Lower leg skin (tissue), 3 donors: ENCODE data around the gene TEKT3.

Source experiments
- POLR2A ChIP-seq, 2 donors: fragments of 450-650 bp; IDR thresholded peaks; one replicate each; pipeline ENCODE4 v1.6.1; 2016 to 2017; ENCODE audit warnings: antibody characterized with exemption in 2 of 2, mild to moderate bottlenecking in 1 of 2, moderate library complexity in 1 of 2
- TF ChIP-seq, protein P1 (sequence below), 3 donors: fragments of 450-650 bp; IDR thresholded peaks; one replicate each; pipeline ENCODE4 v1.5.1; 2016; ENCODE audit warnings: antibody characterized with exemption in 3 of 3, mild to moderate bottlenecking in 3 of 3, moderate library complexity in 2 of 3

DNA sequence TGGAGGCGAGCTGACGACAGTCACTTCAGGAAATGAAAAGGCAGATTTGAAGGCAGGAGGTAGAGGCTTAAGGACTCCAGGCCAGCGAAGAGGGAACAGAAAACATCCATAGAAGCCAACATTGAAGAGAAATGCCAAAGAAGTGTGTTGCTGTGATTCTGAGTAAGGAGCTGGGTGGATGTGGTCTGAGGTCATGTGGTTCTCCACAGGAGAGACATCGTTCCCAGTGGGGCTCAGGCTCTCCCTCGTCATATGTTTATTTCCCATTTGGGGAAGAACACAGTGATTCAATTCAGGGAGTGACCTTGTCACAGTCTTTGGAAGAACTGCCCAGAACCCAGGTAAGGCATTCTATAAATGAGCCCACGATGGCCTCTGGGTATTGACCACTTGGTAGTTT lies 69.7 kb downstream of the TEKT3 start:
- TF ChIP-seq, protein P1, sequence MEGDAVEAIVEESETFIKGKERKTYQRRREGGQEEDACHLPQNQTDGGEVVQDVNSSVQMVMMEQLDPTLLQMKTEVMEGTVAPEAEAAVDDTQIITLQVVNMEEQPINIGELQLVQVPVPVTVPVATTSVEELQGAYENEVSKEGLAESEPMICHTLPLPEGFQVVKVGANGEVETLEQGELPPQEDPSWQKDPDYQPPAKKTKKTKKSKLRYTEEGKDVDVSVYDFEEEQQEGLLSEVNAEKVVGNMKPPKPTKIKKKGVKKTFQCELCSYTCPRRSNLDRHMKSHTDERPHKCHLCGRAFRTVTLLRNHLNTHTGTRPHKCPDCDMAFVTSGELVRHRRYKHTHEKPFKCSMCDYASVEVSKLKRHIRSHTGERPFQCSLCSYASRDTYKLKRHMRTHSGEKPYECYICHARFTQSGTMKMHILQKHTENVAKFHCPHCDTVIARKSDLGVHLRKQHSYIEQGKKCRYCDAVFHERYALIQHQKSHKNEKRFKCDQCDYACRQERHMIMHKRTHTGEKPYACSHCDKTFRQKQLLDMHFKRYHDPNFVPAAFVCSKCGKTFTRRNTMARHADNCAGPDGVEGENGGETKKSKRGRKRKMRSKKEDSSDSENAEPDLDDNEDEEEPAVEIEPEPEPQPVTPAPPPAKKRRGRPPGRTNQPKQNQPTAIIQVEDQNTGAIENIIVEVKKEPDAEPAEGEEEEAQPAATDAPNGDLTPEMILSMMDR (IDR thresholded peaks at IDR 0.05) = no peak
- TF ChIP-seq POLR2A (IDR thresholded peaks at IDR 0.05) = no peak
